ENCODE results near the gene MMEL1.

DNA sequence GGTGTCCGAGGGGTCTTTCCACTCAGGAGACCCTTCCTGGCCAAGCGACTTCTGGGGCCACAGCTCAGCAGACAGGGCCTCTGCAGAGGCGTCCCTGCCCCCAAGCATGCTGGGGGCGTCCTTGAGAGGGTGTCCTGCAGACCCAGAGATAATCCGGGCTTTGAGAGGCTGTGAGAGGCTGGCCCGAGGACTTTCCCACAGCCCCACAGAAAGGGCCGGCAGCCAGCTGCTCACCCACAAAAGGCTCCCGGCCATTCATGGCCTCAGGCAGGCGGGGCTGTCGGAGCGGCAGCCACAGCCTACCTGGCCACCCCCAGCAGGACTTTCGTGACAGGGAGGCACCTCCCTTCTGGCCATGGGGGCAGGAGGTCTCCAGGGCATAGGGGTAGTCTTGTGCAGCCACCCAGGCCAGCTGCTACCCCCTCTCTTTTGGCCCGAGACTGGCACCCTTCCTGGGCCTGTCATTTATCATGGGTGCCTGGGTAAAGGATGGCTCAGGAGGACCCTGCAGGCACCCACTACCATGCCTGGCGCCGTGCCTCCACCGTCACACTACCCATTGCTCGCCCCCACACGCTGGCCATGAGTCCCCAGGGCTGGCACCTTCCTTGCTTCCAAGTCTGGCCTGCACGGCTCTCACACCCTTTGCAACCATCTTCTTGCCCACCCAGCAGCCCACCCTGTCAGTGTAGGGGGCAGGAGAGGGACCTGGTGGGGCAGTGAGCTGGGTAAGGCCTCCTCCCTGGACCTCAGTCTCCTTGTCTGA is 87.8 kb downstream of the MMEL1 start:
- TF ChIP-seq NCOA2 (CRISPR knock-in tag; IDR thresholded peaks at IDR 0.05), result no peak
- TF ChIP-seq, protein P1, sequence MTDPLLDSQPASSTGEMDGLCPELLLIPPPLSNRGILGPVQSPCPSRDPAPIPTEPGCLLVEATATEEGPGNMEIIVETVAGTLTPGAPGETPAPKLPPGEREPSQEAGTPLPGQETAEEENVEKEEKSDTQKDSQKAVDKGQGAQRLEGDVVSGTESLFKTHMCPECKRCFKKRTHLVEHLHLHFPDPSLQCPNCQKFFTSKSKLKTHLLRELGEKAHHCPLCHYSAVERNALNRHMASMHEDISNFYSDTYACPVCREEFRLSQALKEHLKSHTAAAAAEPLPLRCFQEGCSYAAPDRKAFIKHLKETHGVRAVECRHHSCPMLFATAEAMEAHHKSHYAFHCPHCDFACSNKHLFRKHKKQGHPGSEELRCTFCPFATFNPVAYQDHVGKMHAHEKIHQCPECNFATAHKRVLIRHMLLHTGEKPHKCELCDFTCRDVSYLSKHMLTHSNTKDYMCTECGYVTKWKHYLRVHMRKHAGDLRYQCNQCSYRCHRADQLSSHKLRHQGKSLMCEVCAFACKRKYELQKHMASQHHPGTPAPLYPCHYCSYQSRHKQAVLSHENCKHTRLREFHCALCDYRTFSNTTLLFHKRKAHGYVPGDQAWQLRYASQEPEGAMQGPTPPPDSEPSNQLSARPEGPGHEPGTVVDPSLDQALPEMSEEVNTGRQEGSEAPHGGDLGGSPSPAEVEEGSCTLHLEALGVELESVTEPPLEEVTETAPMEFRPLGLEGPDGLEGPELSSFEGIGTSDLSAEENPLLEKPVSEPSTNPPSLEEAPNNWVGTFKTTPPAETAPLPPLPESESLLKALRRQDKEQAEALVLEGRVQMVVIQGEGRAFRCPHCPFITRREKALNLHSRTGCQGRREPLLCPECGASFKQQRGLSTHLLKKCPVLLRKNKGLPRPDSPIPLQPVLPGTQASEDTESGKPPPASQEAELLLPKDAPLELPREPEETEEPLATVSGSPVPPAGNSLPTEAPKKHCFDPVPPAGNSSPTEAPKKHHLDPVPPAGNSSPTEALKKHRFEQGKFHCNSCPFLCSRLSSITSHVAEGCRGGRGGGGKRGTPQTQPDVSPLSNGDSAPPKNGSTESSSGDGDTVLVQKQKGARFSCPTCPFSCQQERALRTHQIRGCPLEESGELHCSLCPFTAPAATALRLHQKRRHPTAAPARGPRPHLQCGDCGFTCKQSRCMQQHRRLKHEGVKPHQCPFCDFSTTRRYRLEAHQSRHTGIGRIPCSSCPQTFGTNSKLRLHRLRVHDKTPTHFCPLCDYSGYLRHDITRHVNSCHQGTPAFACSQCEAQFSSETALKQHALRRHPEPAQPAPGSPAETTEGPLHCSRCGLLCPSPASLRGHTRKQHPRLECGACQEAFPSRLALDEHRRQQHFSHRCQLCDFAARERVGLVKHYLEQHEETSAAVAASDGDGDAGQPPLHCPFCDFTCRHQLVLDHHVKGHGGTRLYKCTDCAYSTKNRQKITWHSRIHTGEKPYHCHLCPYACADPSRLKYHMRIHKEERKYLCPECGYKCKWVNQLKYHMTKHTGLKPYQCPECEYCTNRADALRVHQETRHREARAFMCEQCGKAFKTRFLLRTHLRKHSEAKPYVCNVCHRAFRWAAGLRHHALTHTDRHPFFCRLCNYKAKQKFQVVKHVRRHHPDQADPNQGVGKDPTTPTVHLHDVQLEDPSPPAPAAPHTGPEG (CRISPR knock-in tag; IDR thresholded peaks at IDR 0.05), result no peak
- TF ChIP-seq, protein P2, sequence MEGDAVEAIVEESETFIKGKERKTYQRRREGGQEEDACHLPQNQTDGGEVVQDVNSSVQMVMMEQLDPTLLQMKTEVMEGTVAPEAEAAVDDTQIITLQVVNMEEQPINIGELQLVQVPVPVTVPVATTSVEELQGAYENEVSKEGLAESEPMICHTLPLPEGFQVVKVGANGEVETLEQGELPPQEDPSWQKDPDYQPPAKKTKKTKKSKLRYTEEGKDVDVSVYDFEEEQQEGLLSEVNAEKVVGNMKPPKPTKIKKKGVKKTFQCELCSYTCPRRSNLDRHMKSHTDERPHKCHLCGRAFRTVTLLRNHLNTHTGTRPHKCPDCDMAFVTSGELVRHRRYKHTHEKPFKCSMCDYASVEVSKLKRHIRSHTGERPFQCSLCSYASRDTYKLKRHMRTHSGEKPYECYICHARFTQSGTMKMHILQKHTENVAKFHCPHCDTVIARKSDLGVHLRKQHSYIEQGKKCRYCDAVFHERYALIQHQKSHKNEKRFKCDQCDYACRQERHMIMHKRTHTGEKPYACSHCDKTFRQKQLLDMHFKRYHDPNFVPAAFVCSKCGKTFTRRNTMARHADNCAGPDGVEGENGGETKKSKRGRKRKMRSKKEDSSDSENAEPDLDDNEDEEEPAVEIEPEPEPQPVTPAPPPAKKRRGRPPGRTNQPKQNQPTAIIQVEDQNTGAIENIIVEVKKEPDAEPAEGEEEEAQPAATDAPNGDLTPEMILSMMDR (CRISPR knock-in tag; IDR thresholded peaks at IDR 0.05), result no peak
- TF ChIP-seq, protein P3, sequence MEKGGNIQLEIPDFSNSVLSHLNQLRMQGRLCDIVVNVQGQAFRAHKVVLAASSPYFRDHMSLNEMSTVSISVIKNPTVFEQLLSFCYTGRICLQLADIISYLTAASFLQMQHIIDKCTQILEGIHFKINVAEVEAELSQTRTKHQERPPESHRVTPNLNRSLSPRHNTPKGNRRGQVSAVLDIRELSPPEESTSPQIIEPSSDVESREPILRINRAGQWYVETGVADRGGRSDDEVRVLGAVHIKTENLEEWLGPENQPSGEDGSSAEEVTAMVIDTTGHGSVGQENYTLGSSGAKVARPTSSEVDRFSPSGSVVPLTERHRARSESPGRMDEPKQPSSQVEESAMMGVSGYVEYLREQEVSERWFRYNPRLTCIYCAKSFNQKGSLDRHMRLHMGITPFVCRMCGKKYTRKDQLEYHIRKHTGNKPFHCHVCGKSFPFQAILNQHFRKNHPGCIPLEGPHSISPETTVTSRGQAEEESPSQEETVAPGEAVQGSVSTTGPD (CRISPR knock-in tag; IDR thresholded peaks at IDR 0.05), result no peak
- TF ChIP-seq KAT7 (CRISPR knock-in tag; IDR thresholded peaks at IDR 0.05; ENCODE audit: borderline replicate concordance), result no peak
- no peak for TF ChIP-seq PTBP1 (IDR thresholded peaks at IDR 0.05; ENCODE audit: low read depth, low read length, poor library complexity, severe bottlenecking)
- no peak for TF ChIP-seq KLF6 (CRISPR knock-in tag; IDR thresholded peaks at IDR 0.05)
- TF ChIP-seq, protein P4, sequence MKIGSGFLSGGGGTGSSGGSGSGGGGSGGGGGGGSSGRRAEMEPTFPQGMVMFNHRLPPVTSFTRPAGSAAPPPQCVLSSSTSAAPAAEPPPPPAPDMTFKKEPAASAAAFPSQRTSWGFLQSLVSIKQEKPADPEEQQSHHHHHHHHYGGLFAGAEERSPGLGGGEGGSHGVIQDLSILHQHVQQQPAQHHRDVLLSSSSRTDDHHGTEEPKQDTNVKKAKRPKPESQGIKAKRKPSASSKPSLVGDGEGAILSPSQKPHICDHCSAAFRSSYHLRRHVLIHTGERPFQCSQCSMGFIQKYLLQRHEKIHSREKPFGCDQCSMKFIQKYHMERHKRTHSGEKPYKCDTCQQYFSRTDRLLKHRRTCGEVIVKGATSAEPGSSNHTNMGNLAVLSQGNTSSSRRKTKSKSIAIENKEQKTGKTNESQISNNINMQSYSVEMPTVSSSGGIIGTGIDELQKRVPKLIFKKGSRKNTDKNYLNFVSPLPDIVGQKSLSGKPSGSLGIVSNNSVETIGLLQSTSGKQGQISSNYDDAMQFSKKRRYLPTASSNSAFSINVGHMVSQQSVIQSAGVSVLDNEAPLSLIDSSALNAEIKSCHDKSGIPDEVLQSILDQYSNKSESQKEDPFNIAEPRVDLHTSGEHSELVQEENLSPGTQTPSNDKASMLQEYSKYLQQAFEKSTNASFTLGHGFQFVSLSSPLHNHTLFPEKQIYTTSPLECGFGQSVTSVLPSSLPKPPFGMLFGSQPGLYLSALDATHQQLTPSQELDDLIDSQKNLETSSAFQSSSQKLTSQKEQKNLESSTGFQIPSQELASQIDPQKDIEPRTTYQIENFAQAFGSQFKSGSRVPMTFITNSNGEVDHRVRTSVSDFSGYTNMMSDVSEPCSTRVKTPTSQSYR (CRISPR knock-in tag; IDR thresholded peaks at IDR 0.05; ENCODE audit: borderline replicate concordance), result no peak
- no peak for TF ChIP-seq NFRKB (IDR thresholded peaks at IDR 0.05)
- no peak for TF ChIP-seq JARID2 (CRISPR knock-in tag; IDR thresholded peaks at IDR 0.05; ENCODE audit: insufficient replicate concordance)
- TF ChIP-seq ZNF724P (CRISPR knock-in tag; IDR thresholded peaks at IDR 0.05; ENCODE audit: borderline replicate concordance), result no peak
- TF ChIP-seq, protein P5, sequence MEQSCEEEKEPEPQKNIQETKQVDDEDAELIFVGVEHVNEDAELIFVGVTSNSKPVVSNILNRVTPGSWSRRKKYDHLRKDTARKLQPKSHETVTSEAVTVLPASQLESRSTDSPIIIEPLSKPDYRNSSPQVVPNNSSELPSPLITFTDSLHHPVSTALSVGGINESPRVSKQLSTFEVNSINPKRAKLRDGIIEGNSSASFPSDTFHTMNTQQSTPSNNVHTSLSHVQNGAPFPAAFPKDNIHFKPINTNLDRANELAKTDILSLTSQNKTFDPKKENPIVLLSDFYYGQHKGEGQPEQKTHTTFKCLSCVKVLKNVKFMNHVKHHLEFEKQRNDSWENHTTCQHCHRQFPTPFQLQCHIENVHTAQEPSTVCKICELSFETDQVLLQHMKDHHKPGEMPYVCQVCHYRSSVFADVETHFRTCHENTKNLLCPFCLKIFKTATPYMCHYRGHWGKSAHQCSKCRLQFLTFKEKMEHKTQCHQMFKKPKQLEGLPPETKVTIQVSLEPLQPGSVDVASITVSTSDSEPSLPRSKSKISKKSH (CRISPR knock-in tag; IDR thresholded peaks at IDR 0.05; ENCODE audit: borderline replicate concordance), result no peak
- no peak for TF ChIP-seq SATB2 (CRISPR knock-in tag; IDR thresholded peaks at IDR 0.05)

All from HepG2 (cell line).